K562 (cell line): ENCODE measurements around the gene KIF6. TPM values are rescaled to one million over a fixed set of nuclear protein-coding genes. Genes with fewer than 3 reads are reported as not detected.

Source experiments
- CBX1 ChIP-seq: sonication (generic); IDR thresholded peaks from 2 replicates; pipeline ENCODE4 v1.6.1; 2016; ENCODE audit warnings: antibody characterized with exemption, low read depth, mild to moderate bottlenecking
- DIDO1 ChIP-seq: fragments of 450-650 bp; IDR thresholded peaks from 2 replicates; pipeline ENCODE4 v1.6.1; 2016; ENCODE audit warnings: low read depth, missing biosample characterization, missing genetic modification characterization
- FOXA1 ChIP-seq: fragments of 450-650 bp; IDR thresholded peaks from 2 replicates; pipeline ENCODE4 v1.6.1; 2016; ENCODE audit warnings: mild to moderate bottlenecking, borderline replicate concordance
- KHSRP ChIP-seq: fragments of 450-650 bp; IDR thresholded peaks from 2 replicates; pipeline ENCODE4 v1.6.1; 2017
- NCOA6 ChIP-seq: fragments of 450-650 bp; IDR thresholded peaks from 2 replicates; pipeline ENCODE4 v1.6.1; 2017; ENCODE audit warnings: mild to moderate bottlenecking
- NFE2 ChIP-seq: IDR thresholded peaks from 2 replicates; pipeline ENCODE4 v1.6.1; 2014; ENCODE audit warnings: antibody characterized with exemption, low read depth
- SIX5 ChIP-seq, 2 experiments: IDR thresholded peaks; 2 replicates each; pipeline ENCODE4 v1.6.1; 2011; ENCODE audit warnings: low read length in 2 of 2, borderline replicate concordance in 1 of 2, low read depth in 1 of 2, mild to moderate bottlenecking in 1 of 2, moderate library complexity in 1 of 2; ENCODE audit not compliant: insufficient read depth in 1 of 2
- SMARCA4 ChIP-seq: fragments of 450-650 bp; IDR thresholded peaks from 2 replicates; pipeline ENCODE4 v1.6.1; 2016
- ZNF354B ChIP-seq: fragments of 250-450 bp; sonication (Bioruptor Pico); IDR thresholded peaks from 2 replicates; pipeline ENCODE4 v1.4.0; 2020
- ZNF561 ChIP-seq: fragments of 450-650 bp; formaldehyde crosslinking; conservative IDR thresholded peaks from 2 replicates; pipeline ENCODE4 v1.4.0; 2020; ENCODE audit warnings: mild to moderate bottlenecking, moderate library complexity
- polyA plus RNA-seq, 8 experiments: library from polyadenylated mRNA; depleted of rRNA in 4 of 8; stranded (reverse) in 5 of 8; unstranded in 3 of 8; fragments of >200 nt; fragmentation: Nextera tagmentation in 2 of 8; fragmentation: Illumina TruSeq in 1 of 8; extraction: Ambion mirVana in 2 of 8; extraction: Trizol in 1 of 8; gene quantifications; 2 replicates each; pipeline versions ENCODE4 v1.2.1 to v1.2.3, GENCODE V29; 2011 to 2014; ENCODE audit warnings: inconsistent platforms in 1 of 8, missing spikeins in 1 of 8
- total RNA-seq, 7 experiments: library from RNA; depleted of rRNA in 6 of 7; stranded (reverse); fragments of >200 nt in 6 of 7; fragmentation: Illumina TruSeq in 2 of 7; extraction: Trizol in 2 of 7; gene quantifications; 2 replicates each; pipeline versions ENCODE4 v1.2.1 to v1.2.3, GENCODE V29; 2011 to 2021; ENCODE audit warnings: low replicate concordance in 1 of 7
- TF ChIP-seq, protein P1 (sequence below): sonication (generic); formaldehyde crosslinking; IDR thresholded peaks from 2 replicates; pipeline ENCODE4 v1.8.0; 2023; ENCODE audit warnings: mild to moderate bottlenecking, missing genetic modification reagents
- TF ChIP-seq, protein P2 (sequence below): fragments of 450-650 bp; IDR thresholded peaks from 2 replicates; pipeline ENCODE4 v1.6.1; 2016; ENCODE audit warnings: antibody characterized with exemption
- TF ChIP-seq, protein P3 (sequence below): sonication (generic); formaldehyde crosslinking; IDR thresholded peaks from 2 replicates; pipeline ENCODE4 v1.8.0; 2023; ENCODE audit warnings: missing genetic modification reagents, mild to moderate bottlenecking, borderline replicate concordance

Gene KIF6
- total and polyA plus RNA-seq, 9 of the 15 experiments (the other 6 are each of a cell fraction or from before 2014, with no cell fraction given) = not detected

DNA sequence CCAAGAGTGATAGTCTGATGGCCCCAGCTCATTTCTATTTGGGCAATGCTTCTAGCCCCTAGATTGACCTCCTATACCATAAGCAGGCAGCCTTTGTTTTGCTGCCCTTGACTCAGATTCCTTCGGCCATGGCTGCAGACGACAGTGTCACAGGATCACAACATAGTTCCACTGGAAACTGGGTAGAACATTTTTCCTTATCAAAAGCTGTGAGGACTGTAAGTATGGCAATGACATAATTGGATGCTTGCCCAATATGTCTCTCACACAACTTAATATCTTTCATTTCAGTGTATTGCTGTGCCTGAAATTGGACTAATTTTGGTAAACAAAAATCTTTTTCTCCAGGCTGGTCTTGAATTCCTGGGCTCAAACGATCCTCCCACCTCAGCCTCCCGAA is 22.9 kb downstream of the KIF6 start (continued):
- TF ChIP-seq, protein P1, sequence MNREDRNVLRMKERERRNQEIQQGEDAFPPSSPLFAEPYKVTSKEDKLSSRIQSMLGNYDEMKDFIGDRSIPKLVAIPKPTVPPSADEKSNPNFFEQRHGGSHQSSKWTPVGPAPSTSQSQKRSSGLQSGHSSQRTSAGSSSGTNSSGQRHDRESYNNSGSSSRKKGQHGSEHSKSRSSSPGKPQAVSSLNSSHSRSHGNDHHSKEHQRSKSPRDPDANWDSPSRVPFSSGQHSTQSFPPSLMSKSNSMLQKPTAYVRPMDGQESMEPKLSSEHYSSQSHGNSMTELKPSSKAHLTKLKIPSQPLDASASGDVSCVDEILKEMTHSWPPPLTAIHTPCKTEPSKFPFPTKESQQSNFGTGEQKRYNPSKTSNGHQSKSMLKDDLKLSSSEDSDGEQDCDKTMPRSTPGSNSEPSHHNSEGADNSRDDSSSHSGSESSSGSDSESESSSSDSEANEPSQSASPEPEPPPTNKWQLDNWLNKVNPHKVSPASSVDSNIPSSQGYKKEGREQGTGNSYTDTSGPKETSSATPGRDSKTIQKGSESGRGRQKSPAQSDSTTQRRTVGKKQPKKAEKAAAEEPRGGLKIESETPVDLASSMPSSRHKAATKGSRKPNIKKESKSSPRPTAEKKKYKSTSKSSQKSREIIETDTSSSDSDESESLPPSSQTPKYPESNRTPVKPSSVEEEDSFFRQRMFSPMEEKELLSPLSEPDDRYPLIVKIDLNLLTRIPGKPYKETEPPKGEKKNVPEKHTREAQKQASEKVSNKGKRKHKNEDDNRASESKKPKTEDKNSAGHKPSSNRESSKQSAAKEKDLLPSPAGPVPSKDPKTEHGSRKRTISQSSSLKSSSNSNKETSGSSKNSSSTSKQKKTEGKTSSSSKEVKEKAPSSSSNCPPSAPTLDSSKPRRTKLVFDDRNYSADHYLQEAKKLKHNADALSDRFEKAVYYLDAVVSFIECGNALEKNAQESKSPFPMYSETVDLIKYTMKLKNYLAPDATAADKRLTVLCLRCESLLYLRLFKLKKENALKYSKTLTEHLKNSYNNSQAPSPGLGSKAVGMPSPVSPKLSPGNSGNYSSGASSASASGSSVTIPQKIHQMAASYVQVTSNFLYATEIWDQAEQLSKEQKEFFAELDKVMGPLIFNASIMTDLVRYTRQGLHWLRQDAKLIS (CRISPR knock-in tag) = no peak
- TF ChIP-seq SMARCA4 = no peak
- TF ChIP-seq NFE2 = no peak
- no peak for TF ChIP-seq FOXA1
- no peak for TF ChIP-seq NCOA6
- TF ChIP-seq ZNF354B (CRISPR knock-in tag) = no peak
- TF ChIP-seq, protein P2, sequence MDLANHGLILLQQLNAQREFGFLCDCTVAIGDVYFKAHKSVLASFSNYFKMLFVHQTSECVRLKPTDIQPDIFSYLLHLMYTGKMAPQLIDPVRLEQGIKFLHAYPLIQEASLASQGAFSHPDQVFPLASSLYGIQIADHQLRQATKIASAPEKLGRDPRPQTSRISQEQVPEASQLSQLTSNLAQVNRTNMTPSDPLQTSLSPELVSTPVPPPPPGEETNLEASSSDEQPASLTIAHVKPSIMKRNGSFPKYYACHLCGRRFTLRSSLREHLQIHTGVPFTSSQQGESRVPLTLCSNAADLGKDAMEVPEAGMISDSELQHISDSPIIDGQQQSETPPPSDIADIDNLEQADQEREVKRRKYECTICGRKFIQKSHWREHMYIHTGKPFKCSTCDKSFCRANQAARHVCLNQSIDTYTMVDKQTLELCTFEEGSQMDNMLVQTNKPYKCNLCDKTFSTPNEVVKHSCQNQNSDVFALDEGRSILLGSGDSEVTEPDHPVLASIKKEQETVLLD = no peak
- TF ChIP-seq, protein P3, sequence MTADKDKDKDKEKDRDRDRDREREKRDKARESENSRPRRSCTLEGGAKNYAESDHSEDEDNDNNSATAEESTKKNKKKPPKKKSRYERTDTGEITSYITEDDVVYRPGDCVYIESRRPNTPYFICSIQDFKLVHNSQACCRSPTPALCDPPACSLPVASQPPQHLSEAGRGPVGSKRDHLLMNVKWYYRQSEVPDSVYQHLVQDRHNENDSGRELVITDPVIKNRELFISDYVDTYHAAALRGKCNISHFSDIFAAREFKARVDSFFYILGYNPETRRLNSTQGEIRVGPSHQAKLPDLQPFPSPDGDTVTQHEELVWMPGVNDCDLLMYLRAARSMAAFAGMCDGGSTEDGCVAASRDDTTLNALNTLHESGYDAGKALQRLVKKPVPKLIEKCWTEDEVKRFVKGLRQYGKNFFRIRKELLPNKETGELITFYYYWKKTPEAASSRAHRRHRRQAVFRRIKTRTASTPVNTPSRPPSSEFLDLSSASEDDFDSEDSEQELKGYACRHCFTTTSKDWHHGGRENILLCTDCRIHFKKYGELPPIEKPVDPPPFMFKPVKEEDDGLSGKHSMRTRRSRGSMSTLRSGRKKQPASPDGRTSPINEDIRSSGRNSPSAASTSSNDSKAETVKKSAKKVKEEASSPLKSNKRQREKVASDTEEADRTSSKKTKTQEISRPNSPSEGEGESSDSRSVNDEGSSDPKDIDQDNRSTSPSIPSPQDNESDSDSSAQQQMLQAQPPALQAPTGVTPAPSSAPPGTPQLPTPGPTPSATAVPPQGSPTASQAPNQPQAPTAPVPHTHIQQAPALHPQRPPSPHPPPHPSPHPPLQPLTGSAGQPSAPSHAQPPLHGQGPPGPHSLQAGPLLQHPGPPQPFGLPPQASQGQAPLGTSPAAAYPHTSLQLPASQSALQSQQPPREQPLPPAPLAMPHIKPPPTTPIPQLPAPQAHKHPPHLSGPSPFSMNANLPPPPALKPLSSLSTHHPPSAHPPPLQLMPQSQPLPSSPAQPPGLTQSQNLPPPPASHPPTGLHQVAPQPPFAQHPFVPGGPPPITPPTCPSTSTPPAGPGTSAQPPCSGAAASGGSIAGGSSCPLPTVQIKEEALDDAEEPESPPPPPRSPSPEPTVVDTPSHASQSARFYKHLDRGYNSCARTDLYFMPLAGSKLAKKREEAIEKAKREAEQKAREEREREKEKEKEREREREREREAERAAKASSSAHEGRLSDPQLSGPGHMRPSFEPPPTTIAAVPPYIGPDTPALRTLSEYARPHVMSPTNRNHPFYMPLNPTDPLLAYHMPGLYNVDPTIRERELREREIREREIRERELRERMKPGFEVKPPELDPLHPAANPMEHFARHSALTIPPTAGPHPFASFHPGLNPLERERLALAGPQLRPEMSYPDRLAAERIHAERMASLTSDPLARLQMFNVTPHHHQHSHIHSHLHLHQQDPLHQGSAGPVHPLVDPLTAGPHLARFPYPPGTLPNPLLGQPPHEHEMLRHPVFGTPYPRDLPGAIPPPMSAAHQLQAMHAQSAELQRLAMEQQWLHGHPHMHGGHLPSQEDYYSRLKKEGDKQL (CRISPR knock-in tag) = no peak
- TF ChIP-seq DIDO1 = no peak
- no peak for TF ChIP-seq KHSRP
- no peak for TF ChIP-seq ZNF561 (CRISPR knock-in tag)
- TF ChIP-seq SIX5 (IDR thresholded peaks at IDR 0.05; ENCODE audit: borderline replicate concordance in 1 of 2, insufficient read depth in 1 of 2, low read depth in 1 of 2, low read length in 2 of 2) = no peak
- no peak for TF ChIP-seq CBX1
- TF ChIP-seq, all 486 proteins: peak for 0
